Measurements from ENCODE around the gene LSM2.

LSM2 gene

GRCh38 chr6:31837369-31838113 lies 30.8 kb upstream of the LSM2 start:
- peaks cover 53% of the 10 kb centered on the region for H3K36me3 ChIP-seq (ENCODE audit: insufficient read depth, low read length)
- TF ChIP-seq EZH2 (IDR thresholded peaks at IDR 0.05; ENCODE audit: borderline replicate concordance, low read depth, low read length, severe bottlenecking), result no peak

GRCh38 chr6:31836474-31837368 lies 30.0 kb upstream of the LSM2 start:
- no peak for DNase-seq
- peak overlapping the region; percentile 88 for H3K4me2 ChIP-seq (ENCODE audit: insufficient read depth, low read length)
- H3K79me2 ChIP-seq (ENCODE audit: insufficient read depth, low read length), result peaks cover 67% of the 10 kb centered on the region
- H4K20me1 ChIP-seq (ENCODE audit: insufficient read depth, low read length), result peaks cover 40% of the 10 kb centered on the region
- ATAC-seq (ENCODE audit: insufficient read depth, low read depth), result no peak
- H3K9ac ChIP-seq (ENCODE audit: low read depth, low read length), result peak overlapping the region; percentile 81
- peaks cover 52% of the 10 kb centered on the region for H3K4me1 ChIP-seq (ENCODE audit: insufficient read depth, low read length)
- peak overlapping the region; percentile 95 for H3K27ac ChIP-seq (ENCODE audit: low read length)
- no peak for TF ChIP-seq EZH2 (IDR thresholded peaks at IDR 0.05; ENCODE audit: borderline replicate concordance, low read depth, low read length, severe bottlenecking)
- no peak for TF ChIP-seq CTCF (IDR thresholded peaks at IDR 0.05; ENCODE audit: borderline replicate concordance, extremely low read depth, low read length, poor library complexity, severe bottlenecking)
- no peaks in the 10 kb centered on the region for H3K27me3 ChIP-seq (ENCODE audit: insufficient read depth, low read length, poor library complexity)
- H3K4me3 ChIP-seq (ENCODE audit: low read depth in 1 of 2, low read length in 2 of 2), result peak overlapping the region; percentile 86 to 92; a peak in 3 of 4 replicates
- H2AFZ ChIP-seq (ENCODE audit: low read depth, low read length), result no peak overlapping the region
- no peaks in the 10 kb centered on the region for H3K9me3 ChIP-seq (ENCODE audit: insufficient read depth, low read length, severe bottlenecking)
- peaks cover 53% of the 10 kb centered on the region for H3K36me3 ChIP-seq (ENCODE audit: insufficient read depth, low read length)

More at GRCh38 chr6:31837369-31838113, 30.8 kb upstream of the LSM2 start:
- peak overlapping the region; percentile 88 for H3K4me2 ChIP-seq (ENCODE audit: insufficient read depth, low read length)
- H3K9me3 ChIP-seq (ENCODE audit: insufficient read depth, low read length, severe bottlenecking), result no peaks in the 10 kb centered on the region
- peak overlapping the region; percentile 32 for H3K27ac ChIP-seq (ENCODE audit: low read length)
- ATAC-seq (ENCODE audit: insufficient read depth, low read depth), result no peak
- no peaks in the 10 kb centered on the region for H3K27me3 ChIP-seq (ENCODE audit: insufficient read depth, low read length, poor library complexity)
- peaks cover 48% of the 10 kb centered on the region for H3K4me1 ChIP-seq (ENCODE audit: insufficient read depth, low read length)
- H4K20me1 ChIP-seq (ENCODE audit: insufficient read depth, low read length), result peaks cover 40% of the 10 kb centered on the region
- peaks cover 65% of the 10 kb centered on the region for H3K79me2 ChIP-seq (ENCODE audit: insufficient read depth, low read length)
- H3K9ac ChIP-seq (ENCODE audit: low read depth, low read length), result peak overlapping the region; percentile 81
- H3K4me3 ChIP-seq (ENCODE audit: low read depth in 1 of 2, low read length in 2 of 2), result peak overlapping the region; percentile 86 to 92; a peak in 3 of 4 replicates
- H2AFZ ChIP-seq (ENCODE audit: low read depth, low read length), result no peak overlapping the region
- no peak for DNase-seq

GRCh38 chr6:31836047-31836473 lies 29.3 kb upstream of the LSM2 start:
- TF ChIP-seq CTCF (IDR thresholded peaks at IDR 0.05; ENCODE audit: borderline replicate concordance, extremely low read depth, low read length, poor library complexity, severe bottlenecking), result no peak
- TF ChIP-seq EZH2 (IDR thresholded peaks at IDR 0.05; ENCODE audit: borderline replicate concordance, low read depth, low read length, severe bottlenecking), result no peak
- H3K4me2 ChIP-seq (ENCODE audit: insufficient read depth, low read length), result peak overlapping the region; percentile 88
- peak overlapping the region; percentile 86 to 92; a peak in 3 of 4 replicates for H3K4me3 ChIP-seq (ENCODE audit: low read depth in 1 of 2, low read length in 2 of 2)
- H3K9ac ChIP-seq (ENCODE audit: low read depth, low read length), result peak overlapping the region; percentile 81
- no peak for ATAC-seq (ENCODE audit: insufficient read depth, low read depth)
- H4K20me1 ChIP-seq (ENCODE audit: insufficient read depth, low read length), result peaks cover 40% of the 10 kb centered on the region
- peaks cover 58% of the 10 kb centered on the region for H3K4me1 ChIP-seq (ENCODE audit: insufficient read depth, low read length)
- peaks cover 53% of the 10 kb centered on the region for H3K36me3 ChIP-seq (ENCODE audit: insufficient read depth, low read length)
- peaks cover 73% of the 10 kb centered on the region for H3K79me2 ChIP-seq (ENCODE audit: insufficient read depth, low read length)
- peak overlapping the region; percentile 95 for H3K27ac ChIP-seq (ENCODE audit: low read length)
- no peaks in the 10 kb centered on the region for H3K9me3 ChIP-seq (ENCODE audit: insufficient read depth, low read length, severe bottlenecking)
- no peak for DNase-seq
- H3K27me3 ChIP-seq (ENCODE audit: insufficient read depth, low read length, poor library complexity), result no peaks in the 10 kb centered on the region
- H2AFZ ChIP-seq (ENCODE audit: low read depth, low read length), result no peak overlapping the region

All from DND-41 (cell line).